ENCODE measurements around the gene E2F8. TPM values are rescaled to one million over a fixed set of nuclear protein-coding genes. Genes with fewer than 3 reads are reported as not detected.

Gene E2F8
- total RNA-seq, 1 donor from 2014 or later: not detected

GRCh38 chr11:19253153-19253745 lies 12.5 kb upstream of the E2F8 start:
- no peak for DNase-seq (ENCODE audit: low spot score)

GRCh38 chr11:19252394-19253152 lies 11.8 kb upstream of the E2F8 start:
- no peak for DNase-seq (ENCODE audit: low spot score)

- no peak for DNase-seq (ENCODE audit: low spot score)
Measured at GRCh38 chr11:19251577-19251976, 10.8 kb upstream of the E2F8 start.

GRCh38 chr11:19246816-19247215 lies 6.1 kb upstream of the E2F8 start:
- no peak for DNase-seq (ENCODE audit: low spot score)

- no peak for DNase-seq (ENCODE audit: low spot score)
Measured at GRCh38 chr11:19245351-19245750, 4.6 kb upstream of the E2F8 start.

- DNase-seq (ENCODE audit: low spot score): no peak
Measured at GRCh38 chr11:19244621-19245020, 3.9 kb upstream of the E2F8 start.

GRCh38 chr11:19244084-19244483 lies 3.3 kb upstream of the E2F8 start:
- no peak for DNase-seq (ENCODE audit: low spot score)

- no peak for DNase-seq (ENCODE audit: low spot score)
Measured at GRCh38 chr11:19243613-19244012, 2.9 kb upstream of the E2F8 start.

- DNase-seq (ENCODE audit: low spot score): no peak
Measured at GRCh38 chr11:19243143-19243542, 2.4 kb upstream of the E2F8 start.

- no peak for DNase-seq (ENCODE audit: low spot score)
Measured at GRCh38 chr11:19242179-19242932, 1.6 kb upstream of the E2F8 start.

GRCh38 chr11:19241260-19242178 lies 774 bp upstream of the E2F8 start:
- DNase-seq (ENCODE audit: low spot score): no peak

- DNase-seq (ENCODE audit: low spot score): no peak
Measured at GRCh38 chr11:19239039-19239438, 1.7 kb downstream of the E2F8 start.

GRCh38 chr11:19237813-19238212 lies 2.9 kb downstream of the E2F8 start:
- DNase-seq (ENCODE audit: low spot score): no peak

- DNase-seq (ENCODE audit: low spot score): no peak
Measured at GRCh38 chr11:19237381-19237780, 3.4 kb downstream of the E2F8 start.

- no peak for DNase-seq (ENCODE audit: low spot score)
Measured at GRCh38 chr11:19234231-19234817, 6.4 kb downstream of the E2F8 start.

GRCh38 chr11:19232910-19233503 lies 7.7 kb downstream of the E2F8 start:
- no peak for DNase-seq (ENCODE audit: low spot score)

GRCh38 chr11:19229671-19230070 lies 11.1 kb downstream of the E2F8 start:
- DNase-seq (ENCODE audit: low spot score): no peak

GRCh38 chr11:19228968-19229367 lies 11.8 kb downstream of the E2F8 start:
- no peak for DNase-seq (ENCODE audit: low spot score)

- DNase-seq (ENCODE audit: low spot score): no peak
Measured at GRCh38 chr11:19226378-19227195, 14.2 kb downstream of the E2F8 start.

GRCh38 chr11:19225581-19225980 lies 15.2 kb downstream of the E2F8 start:
- DNase-seq (ENCODE audit: low spot score): no peak

All from mesenteric fat pad (tissue), 1 donor.